Mesothelial cell of epicardium (in vitro differentiated cells): ENCODE measurements around the gene TMEM45B. TPM values are rescaled to one million over a fixed set of nuclear protein-coding genes. Genes with fewer than 3 reads are reported as not detected.
"Not testable (repeated sequence)": the region's sequence is repeated elsewhere in the genome, so short reads cannot be mapped to it uniquely, and the experiment has no call there.

ENCODE experiments used
- DNase-seq, 2 experiments: peaks; one replicate each; pipeline ENCODE4 v3.0.0; 2021; ENCODE audit warnings: low spot score in 2 of 2; ENCODE audit not compliant: unreplicated experiment in 2 of 2
- H3K27ac Mint-ChIP-seq: 2 replicates; pipeline ENCODE4 v1.8.0; 2021; ENCODE audit warnings: mixed read lengths
- H3K27me3 Mint-ChIP-seq: 2 replicates; pipeline ENCODE4 v1.8.0; 2021; ENCODE audit warnings: low read depth, mixed read lengths
- H3K36me3 Mint-ChIP-seq: 2 replicates; pipeline ENCODE4 v1.8.0; 2021; ENCODE audit warnings: mixed read lengths
- H3K4me1 Mint-ChIP-seq: 2 replicates; pipeline ENCODE4 v1.8.0; 2021; ENCODE audit warnings: mixed read lengths
- H3K4me3 Mint-ChIP-seq: 2 replicates; pipeline ENCODE4 v1.8.0; 2021; ENCODE audit warnings: mild to moderate bottlenecking, moderate library complexity, mixed read lengths
- H3K9me3 Mint-ChIP-seq: 2 replicates; pipeline ENCODE4 v1.8.0; 2021; ENCODE audit warnings: mixed read lengths
- total RNA-seq: library from RNA; stranded (reverse); gene quantifications from 3 replicates; pipeline ENCODE4 v1.2.1, GENCODE V29; 2021
- TF ChIP-seq, protein P1 (sequence below): fragments of 200-600 bp; sonication (generic); IDR thresholded peaks from one replicate; pipeline ENCODE4 v1.5.0; 2021; ENCODE audit warnings: antibody characterized with exemption; ENCODE audit not compliant: unreplicated experiment

Gene TMEM45B
- total RNA-seq, 1 donor from 2014 or later, result 0.80 TPM

DNA sequence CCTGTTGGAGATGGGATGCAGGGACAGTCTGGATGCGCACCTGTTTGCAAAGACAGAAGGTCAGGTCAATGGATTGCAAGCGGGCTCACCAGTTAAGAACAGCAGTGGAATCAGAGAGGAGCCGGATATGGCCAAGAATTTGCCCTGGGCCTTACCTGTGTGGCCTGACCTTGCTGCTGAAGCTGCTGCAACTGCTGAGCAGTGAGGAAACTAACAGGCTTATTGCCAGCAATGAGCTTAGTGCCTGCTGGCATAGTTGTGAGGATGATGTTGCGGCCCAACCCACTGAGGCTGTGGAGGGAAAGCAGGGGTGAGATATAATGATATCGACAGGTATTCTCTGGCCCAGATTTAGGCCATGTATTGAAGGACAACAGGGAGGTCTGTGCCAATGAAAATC, 49.2 kb downstream of the TMEM45B start:
- Mint-ChIP-seq H3K9me3 (no peaks in the 10 kb centered on the region), H3K27me3 (no peaks in the 10 kb centered on the region), H3K36me3 (peaks cover 48% of the 10 kb centered on the region), H3K4me3 (no peak overlapping the region), H3K4me1 (peaks cover 31% of the 10 kb centered on the region), H3K27ac (peak overlapping the region; percentile 48)
- DNase-seq, result no peak
- TF ChIP-seq, protein P1, sequence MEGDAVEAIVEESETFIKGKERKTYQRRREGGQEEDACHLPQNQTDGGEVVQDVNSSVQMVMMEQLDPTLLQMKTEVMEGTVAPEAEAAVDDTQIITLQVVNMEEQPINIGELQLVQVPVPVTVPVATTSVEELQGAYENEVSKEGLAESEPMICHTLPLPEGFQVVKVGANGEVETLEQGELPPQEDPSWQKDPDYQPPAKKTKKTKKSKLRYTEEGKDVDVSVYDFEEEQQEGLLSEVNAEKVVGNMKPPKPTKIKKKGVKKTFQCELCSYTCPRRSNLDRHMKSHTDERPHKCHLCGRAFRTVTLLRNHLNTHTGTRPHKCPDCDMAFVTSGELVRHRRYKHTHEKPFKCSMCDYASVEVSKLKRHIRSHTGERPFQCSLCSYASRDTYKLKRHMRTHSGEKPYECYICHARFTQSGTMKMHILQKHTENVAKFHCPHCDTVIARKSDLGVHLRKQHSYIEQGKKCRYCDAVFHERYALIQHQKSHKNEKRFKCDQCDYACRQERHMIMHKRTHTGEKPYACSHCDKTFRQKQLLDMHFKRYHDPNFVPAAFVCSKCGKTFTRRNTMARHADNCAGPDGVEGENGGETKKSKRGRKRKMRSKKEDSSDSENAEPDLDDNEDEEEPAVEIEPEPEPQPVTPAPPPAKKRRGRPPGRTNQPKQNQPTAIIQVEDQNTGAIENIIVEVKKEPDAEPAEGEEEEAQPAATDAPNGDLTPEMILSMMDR, result no peak

DNA sequence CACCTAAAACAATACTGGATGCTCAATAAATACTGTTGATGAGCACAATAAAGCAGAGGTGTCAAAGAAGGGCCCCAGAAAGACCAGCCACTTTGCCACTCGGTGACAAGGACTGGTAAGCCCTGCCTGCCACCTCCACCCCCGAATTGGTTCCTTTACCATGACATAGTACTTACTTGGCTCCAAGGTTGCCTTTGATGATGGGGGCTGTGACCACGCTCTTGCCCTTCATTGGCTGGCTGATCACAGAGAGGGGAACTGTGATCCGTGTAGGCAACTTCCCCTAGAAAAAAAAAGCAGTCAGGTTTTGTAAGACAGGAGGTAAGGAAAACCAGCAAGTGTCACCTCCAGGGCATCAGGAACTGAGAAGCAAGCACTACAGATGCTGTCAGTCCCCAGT, 50.1 kb downstream of the TMEM45B start:
- Mint-ChIP-seq H3K36me3 (peaks cover 49% of the 10 kb centered on the region), H3K4me3 (no peak overlapping the region), H3K27ac (peak overlapping the region; percentile 78), H3K9me3 (no peaks in the 10 kb centered on the region), H3K4me1 (peaks cover 31% of the 10 kb centered on the region), H3K27me3 (no peaks in the 10 kb centered on the region)
- TF ChIP-seq, protein P1, result no peak
- DNase-seq, result no peak

DNA sequence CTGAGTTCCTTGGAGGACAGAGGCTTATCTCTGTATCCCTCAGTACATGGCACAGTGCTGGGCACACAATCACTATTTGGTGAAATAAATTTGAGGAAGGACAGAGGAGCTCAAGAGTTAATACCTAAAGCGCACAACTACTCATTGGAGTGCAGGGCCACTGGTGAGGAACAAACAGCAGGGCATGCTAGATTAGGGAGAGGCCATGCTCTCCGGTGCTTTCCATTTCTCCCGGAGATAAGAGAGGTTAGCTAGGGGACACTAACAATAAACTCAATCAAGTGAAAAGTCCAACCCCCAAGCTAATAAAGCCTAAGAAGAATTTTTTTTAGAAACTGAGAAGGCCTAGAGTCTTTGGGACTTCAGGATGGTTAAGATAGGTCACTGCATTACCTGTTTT, 50.7 kb downstream of the TMEM45B start:
- H3K36me3 Mint-ChIP-seq, result peaks cover 53% of the 10 kb centered on the region

DNA sequence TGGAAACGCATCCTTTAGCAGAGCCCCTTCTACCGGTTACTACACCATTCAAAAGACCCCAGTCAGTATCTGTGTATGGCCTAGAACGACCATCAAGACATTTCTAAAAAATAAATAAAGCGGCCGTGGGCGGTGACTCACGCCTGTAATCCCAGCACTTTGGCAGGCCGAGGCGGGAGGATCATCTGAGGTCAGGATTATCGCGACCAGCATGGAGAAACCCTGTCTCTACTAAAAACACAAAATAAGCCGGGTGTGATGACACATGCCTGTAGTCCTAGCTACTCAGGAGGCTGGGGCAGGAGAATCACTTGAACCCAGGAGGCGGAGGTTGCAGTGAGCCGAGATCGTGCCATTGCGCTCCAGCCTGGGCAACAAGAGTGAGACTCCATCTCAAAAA, 53.0 kb downstream of the TMEM45B start:
- H3K4me1 Mint-ChIP-seq, result peaks cover 14% of the 10 kb centered on the region
- peaks cover 60% of the 10 kb centered on the region for H3K36me3 Mint-ChIP-seq
- peak overlapping the region; percentile 49 for H3K27ac Mint-ChIP-seq
- DNase-seq, H3K27me3 Mint-ChIP-seq, H3K4me3 Mint-ChIP-seq, H3K9me3 Mint-ChIP-seq: not testable (repeated sequence)

More for the DNA sequence above, 50.7 kb downstream of the TMEM45B start:
- DNase-seq, result no peak
- H3K27ac Mint-ChIP-seq, result peak overlapping the region; percentile 78
- TF ChIP-seq, protein P1, result no peak
- H3K9me3 Mint-ChIP-seq, result no peaks in the 10 kb centered on the region
- peaks cover 29% of the 10 kb centered on the region for H3K4me1 Mint-ChIP-seq
- no peaks in the 10 kb centered on the region for H3K27me3 Mint-ChIP-seq
- H3K4me3 Mint-ChIP-seq, result no peak overlapping the region

DNA sequence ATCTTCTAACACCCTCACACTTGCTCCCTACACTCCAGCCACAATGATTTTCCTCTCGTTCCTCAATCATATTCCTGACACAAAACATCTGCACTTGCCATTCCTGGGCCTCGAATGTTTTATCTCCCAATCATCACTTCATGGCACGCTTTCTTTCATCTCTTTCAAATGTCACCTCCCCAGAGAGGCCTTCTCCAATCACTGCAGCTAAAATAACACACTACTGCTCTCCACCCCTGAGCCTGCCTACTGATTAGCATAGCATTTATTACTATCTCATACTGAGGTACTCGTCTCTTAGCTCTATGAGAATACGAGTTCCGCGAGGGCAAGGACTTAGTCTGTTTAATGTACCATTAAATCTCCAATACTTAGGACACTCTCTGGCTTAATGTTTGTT, 56.3 kb downstream of the TMEM45B start:
- TF ChIP-seq, protein P1, result no peak
- H3K36me3 Mint-ChIP-seq, result peaks cover 48% of the 10 kb centered on the region
- no peak for DNase-seq
- no peak overlapping the region for H3K4me3 Mint-ChIP-seq
- peaks cover 4% of the 10 kb centered on the region for H3K4me1 Mint-ChIP-seq
- H3K9me3 Mint-ChIP-seq, result no peaks in the 10 kb centered on the region
- H3K27ac Mint-ChIP-seq, result no peak overlapping the region
- no peaks in the 10 kb centered on the region for H3K27me3 Mint-ChIP-seq

DNA sequence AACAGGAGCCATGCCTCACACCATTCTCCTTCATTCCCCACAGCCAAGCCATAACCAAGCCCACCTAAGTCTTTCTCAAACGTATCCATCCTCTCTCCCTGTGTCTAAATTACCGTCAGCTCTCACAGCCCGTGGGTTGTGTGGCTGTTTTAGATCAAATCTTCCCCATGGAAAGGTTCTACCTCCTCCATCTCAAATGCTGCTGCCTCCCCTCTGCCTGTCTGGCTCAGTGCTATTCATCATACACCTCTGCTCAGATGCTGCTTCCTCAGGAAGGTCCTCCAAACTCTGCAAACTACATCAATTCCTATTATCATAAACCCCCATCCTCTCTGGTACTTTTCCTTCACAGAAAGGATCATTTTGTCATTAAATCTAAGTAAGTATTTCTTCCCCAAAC, 64.7 kb downstream of the TMEM45B start:
- Mint-ChIP-seq H3K27me3 (no peaks in the 10 kb centered on the region), H3K27ac (no peak overlapping the region), H3K36me3 (peaks cover 53% of the 10 kb centered on the region), H3K4me1 (no peaks in the 10 kb centered on the region), H3K4me3 (no peak overlapping the region), H3K9me3 (no peaks in the 10 kb centered on the region)
- DNase-seq, result no peak
- TF ChIP-seq, protein P1, result no peak
